Keratinocyte (primary cell): ENCODE results near the gene RHOBTB3. TPM values are rescaled to one million over a fixed set of nuclear protein-coding genes. Genes with fewer than 3 reads are reported as not detected.

Experiments used
- DNase-seq: peaks from one replicate; pipeline ENCODE4 v3.0.0-alpha.2; 2011; ENCODE audit warnings: low read depth, missing footprints, low spot score
- FAIRE-seq: peaks from 2 replicates; lab custom pipeline; 2011; peaks lifted over from hg19 to GRCh38; lab: Jason Lieb, UNC
- H2AFZ ChIP-seq: 2 replicates; pipeline ENCODE4 v1.6.0; 2012; ENCODE audit warnings: low read length, control low read depth, inconsistent platforms; ENCODE audit not compliant: control insufficient read depth
- H3K27ac ChIP-seq: 2 replicates; pipeline ENCODE4 v1.5.1; 2011; ENCODE audit warnings: low read length; ENCODE audit not compliant: control insufficient read depth, insufficient read depth
- H3K27me3 ChIP-seq: 3 replicates; pipeline ENCODE4 v1.6.0; 2011; ENCODE audit warnings: low read length; ENCODE audit not compliant: control insufficient read depth, insufficient read depth; ENCODE audit errors: extremely low read depth
- H3K36me3 ChIP-seq, 2 experiments: 2 replicates in 1 of 2; 3 replicates in 1 of 2; pipeline ENCODE4 v1.5.1; 2011; ENCODE audit warnings: low read length in 2 of 2, mild to moderate bottlenecking in 1 of 2; ENCODE audit not compliant: control insufficient read depth in 2 of 2, insufficient read depth in 2 of 2; ENCODE audit errors: extremely low read depth in 1 of 2
- H3K4me1 ChIP-seq: 3 replicates; pipeline ENCODE4 v1.5.1; 2011; ENCODE audit warnings: low read length; ENCODE audit not compliant: control insufficient read depth, insufficient read depth; ENCODE audit errors: extremely low read depth
- H3K4me2 ChIP-seq: 3 replicates; pipeline ENCODE4 v1.6.0; 2011; ENCODE audit warnings: low read depth, low read length; ENCODE audit not compliant: control insufficient read depth, insufficient read depth; ENCODE audit errors: extremely low read depth
- H3K4me3 ChIP-seq, 3 experiments: fragments of 200-600 bp in 1 of 3; sonication (generic) in 1 of 3; 2 replicates in 2 of 3; 3 replicates in 1 of 3; pipeline ENCODE4 v1.5.1; 2011 to 2016; ENCODE audit warnings: low read length in 3 of 3, mild to moderate bottlenecking in 3 of 3, control low read depth in 2 of 3, inconsistent platforms in 1 of 3, low read depth in 1 of 3, mixed read lengths in 1 of 3, mixed run types in 1 of 3, moderate library complexity in 1 of 3; ENCODE audit not compliant: control insufficient read depth in 2 of 3, insufficient read depth in 2 of 3; ENCODE audit errors: extremely low read depth in 1 of 3
- H3K79me2 ChIP-seq: 2 replicates; pipeline ENCODE4 v1.6.0; 2012; ENCODE audit warnings: low read length; ENCODE audit not compliant: control insufficient read depth, insufficient read depth
- H3K9ac ChIP-seq: 3 replicates; pipeline ENCODE4 v1.6.0; 2011; ENCODE audit warnings: low read length; ENCODE audit not compliant: control insufficient read depth, insufficient read depth; ENCODE audit errors: extremely low read depth
- H3K9me1 ChIP-seq: 3 replicates; pipeline ENCODE4 v1.6.0; 2011; ENCODE audit warnings: low read length; ENCODE audit not compliant: control insufficient read depth, insufficient read depth; ENCODE audit errors: extremely low read depth
- H3K9me3 ChIP-seq: 2 replicates; pipeline ENCODE4 v1.5.1; 2012; ENCODE audit warnings: low read depth, low read length; ENCODE audit not compliant: control insufficient read depth
- H4K20me1 ChIP-seq: 3 replicates; pipeline ENCODE4 v1.6.0; 2011; ENCODE audit warnings: low read length; ENCODE audit not compliant: control insufficient read depth, insufficient read depth; ENCODE audit errors: extremely low read depth
- EZH2 ChIP-seq: IDR thresholded peaks from one replicate; pipeline ENCODE4 v1.6.1; 2012; ENCODE audit warnings: inconsistent platforms, mild to moderate bottlenecking, low read length, moderate library complexity
- dilution Hi-C: fragments of 300-500 bp; cut with MboI; formaldehyde crosslinking; loops from one replicate; pipeline ENCODE4 v1.7.0; 2020; ENCODE audit warnings: low sequenced_read_pairs; ENCODE audit not compliant: extremely low pct_ligation_motif_present
- polyA plus RNA-seq, 5 experiments: library from polyadenylated mRNA; depleted of rRNA in 3 of 5; stranded (reverse) in 3 of 5; stranded (forward) in 1 of 5; unstranded in 1 of 5; fragments of >200 nt; gene quantifications; 1 replicate in 1 of 5; 2 replicates in 3 of 5; 3 replicates in 1 of 5; pipeline versions ENCODE4 v1.2.1 to v1.2.3, GENCODE V29; 2011 to 2012; ENCODE audit warnings: missing spikeins in 2 of 5, low read depth in 1 of 5, low replicate concordance in 1 of 5
- TF ChIP-seq, protein P1 (sequence below), 3 experiments: IDR thresholded peaks in 1 of 3; conservative IDR thresholded peaks in 1 of 3; optimal IDR thresholded peaks in 1 of 3; 2 replicates in 2 of 3; 3 replicates in 1 of 3; pipeline versions ENCODE3 to v1.5.1; 2011; ENCODE audit warnings: low read length in 3 of 3, mild to moderate bottlenecking in 3 of 3, moderate library complexity in 2 of 3, control low read depth in 1 of 3, inconsistent platforms in 1 of 3; ENCODE audit not compliant: insufficient read depth in 2 of 3; ENCODE audit errors: extremely low read depth in 1 of 3

The RHOBTB3 gene
- polyA plus RNA-seq, 1 donor (not counting 4 experiments of a cell fraction or from before 2014, with no cell fraction given): 4.7 TPM

DNA sequence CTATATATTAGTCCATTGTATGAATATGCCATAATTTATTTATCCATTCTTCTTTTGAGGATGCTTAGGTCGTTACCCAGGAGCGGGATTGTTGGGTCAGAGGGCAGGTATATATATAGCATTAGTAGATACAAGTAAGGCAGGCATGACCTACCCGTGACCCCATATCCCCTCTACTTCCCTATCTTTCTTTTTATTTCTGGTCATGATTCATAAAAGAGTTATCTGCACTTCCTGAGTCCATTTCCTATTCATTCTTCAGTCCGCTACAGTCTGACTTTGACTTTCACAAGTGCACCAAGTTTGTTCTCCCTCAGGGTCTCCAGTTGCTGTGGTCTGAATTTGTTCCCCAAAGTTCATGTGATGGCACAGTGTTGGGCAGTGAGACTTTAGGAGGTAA lies 6.9 kb downstream of the RHOBTB3 start:
- Histone ChIP-seq H3K27ac (no peak overlapping the region), H3K9ac (no peak overlapping the region), H4K20me1 (no peaks in the 10 kb centered on the region), H3K9me1 (no peaks in the 10 kb centered on the region), H3K36me3 (no peaks in the 10 kb centered on the region), H3K27me3 (no peaks in the 10 kb centered on the region), H3K4me2 (no peak overlapping the region), H3K79me2 (no peaks in the 10 kb centered on the region), H3K4me1 (no peaks in the 10 kb centered on the region), H3K4me3 (no peak overlapping the region), H2AFZ (no peak overlapping the region), H3K9me3 (no peaks in the 10 kb centered on the region)
- no peak for DNase-seq
- TF ChIP-seq EZH2: no peak
- TF ChIP-seq, protein P1, sequence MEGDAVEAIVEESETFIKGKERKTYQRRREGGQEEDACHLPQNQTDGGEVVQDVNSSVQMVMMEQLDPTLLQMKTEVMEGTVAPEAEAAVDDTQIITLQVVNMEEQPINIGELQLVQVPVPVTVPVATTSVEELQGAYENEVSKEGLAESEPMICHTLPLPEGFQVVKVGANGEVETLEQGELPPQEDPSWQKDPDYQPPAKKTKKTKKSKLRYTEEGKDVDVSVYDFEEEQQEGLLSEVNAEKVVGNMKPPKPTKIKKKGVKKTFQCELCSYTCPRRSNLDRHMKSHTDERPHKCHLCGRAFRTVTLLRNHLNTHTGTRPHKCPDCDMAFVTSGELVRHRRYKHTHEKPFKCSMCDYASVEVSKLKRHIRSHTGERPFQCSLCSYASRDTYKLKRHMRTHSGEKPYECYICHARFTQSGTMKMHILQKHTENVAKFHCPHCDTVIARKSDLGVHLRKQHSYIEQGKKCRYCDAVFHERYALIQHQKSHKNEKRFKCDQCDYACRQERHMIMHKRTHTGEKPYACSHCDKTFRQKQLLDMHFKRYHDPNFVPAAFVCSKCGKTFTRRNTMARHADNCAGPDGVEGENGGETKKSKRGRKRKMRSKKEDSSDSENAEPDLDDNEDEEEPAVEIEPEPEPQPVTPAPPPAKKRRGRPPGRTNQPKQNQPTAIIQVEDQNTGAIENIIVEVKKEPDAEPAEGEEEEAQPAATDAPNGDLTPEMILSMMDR (optimal IDR thresholded peaks at IDR 0.05 in 1 of 3, IDR thresholded peaks at IDR 0.05 in 1 of 3, conservative IDR thresholded peaks at IDR 0.05 in 1 of 3; ENCODE audit: extremely low read depth in 1 of 3, insufficient read depth in 2 of 3, low read length in 3 of 3): no peak
- FAIRE-seq: no peak
- dilution Hi-C loops: no loop called here

DNA sequence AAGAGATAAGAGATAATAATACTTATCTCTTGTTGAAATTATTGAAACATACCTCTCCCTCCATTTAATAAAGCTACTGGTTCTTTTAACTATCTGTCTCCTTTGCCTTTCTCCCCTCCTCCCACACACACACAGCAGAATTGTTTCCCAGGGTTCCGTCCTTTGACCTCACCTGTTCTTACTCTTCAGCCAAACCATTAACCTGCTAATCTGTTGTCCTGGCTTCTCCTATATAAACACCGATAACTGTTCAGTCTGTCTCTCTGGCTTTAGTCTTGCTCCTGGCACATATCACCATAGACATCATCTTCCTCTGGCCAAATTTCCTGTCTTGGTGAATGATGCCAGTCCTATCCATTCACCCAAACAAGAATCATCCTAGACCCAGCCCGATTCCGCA lies 7.7 kb downstream of the RHOBTB3 start:
- Histone ChIP-seq H3K36me3 (no peaks in the 10 kb centered on the region), H3K4me1 (no peaks in the 10 kb centered on the region), H3K27me3 (no peaks in the 10 kb centered on the region), H3K79me2 (no peaks in the 10 kb centered on the region), H3K4me2 (no peak overlapping the region), H3K9ac (no peak overlapping the region), H3K9me3 (no peaks in the 10 kb centered on the region), H3K4me3 (no peak overlapping the region), H3K9me1 (no peaks in the 10 kb centered on the region), H3K27ac (no peak overlapping the region), H4K20me1 (no peaks in the 10 kb centered on the region), H2AFZ (no peak overlapping the region)
- no peak for FAIRE-seq
- DNase-seq: no peak
- dilution Hi-C loops: no loop called here
- no peak for TF ChIP-seq EZH2
- TF ChIP-seq, protein P1 (optimal IDR thresholded peaks at IDR 0.05 in 1 of 3, IDR thresholded peaks at IDR 0.05 in 1 of 3, conservative IDR thresholded peaks at IDR 0.05 in 1 of 3; ENCODE audit: extremely low read depth in 1 of 3, insufficient read depth in 2 of 3, low read length in 3 of 3): no peak
